ENCODE results near the gene RNF10. TPM values are rescaled to one million over a fixed set of nuclear protein-coding genes. Genes with fewer than 3 reads are reported as not detected.

Gene RNF10
- total RNA-seq, 4 donors from 2014 or later: 220 to 375 (median 305) TPM

DNA sequence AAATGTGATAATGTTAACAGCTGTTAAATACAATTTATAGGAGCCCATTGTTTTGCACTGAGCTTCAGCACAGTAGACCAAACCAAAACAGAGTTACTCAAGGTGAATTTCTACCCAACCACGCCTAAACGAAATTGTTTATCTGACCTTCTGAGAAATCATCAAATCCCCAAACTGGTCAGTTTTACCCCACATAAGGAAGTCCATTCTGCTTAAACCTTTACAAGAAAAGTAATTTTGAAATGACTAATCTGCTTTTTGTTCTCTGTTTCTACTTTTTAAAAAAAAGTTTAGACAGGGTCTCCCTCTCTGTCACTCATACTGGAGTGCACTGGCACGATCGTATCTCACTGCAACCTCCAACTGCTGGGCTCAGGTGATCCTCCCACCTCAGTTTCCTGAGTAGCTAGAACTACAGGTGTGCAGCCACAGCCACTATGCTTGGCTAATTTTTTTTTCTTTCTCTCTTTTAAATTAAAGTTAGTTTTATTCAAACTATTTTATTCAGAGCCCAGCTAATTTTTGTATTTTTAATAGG, 1.4 kb upstream of the RNF10 start:
- H3K4me3 ChIP-seq: no peak overlapping the region
- no peak for DNase-seq
- no peaks in the 10 kb centered on the region for H3K9me3 ChIP-seq
- no peaks in the 10 kb centered on the region for H3K27me3 ChIP-seq
- H3K27ac ChIP-seq: no peak overlapping the region
- peaks cover 0 to 31% (median 11%) of the 10 kb centered on the region in 4 donors for H3K4me1 ChIP-seq
- H3K36me3 ChIP-seq: no peaks in the 10 kb centered on the region
- TF ChIP-seq, protein P1, sequence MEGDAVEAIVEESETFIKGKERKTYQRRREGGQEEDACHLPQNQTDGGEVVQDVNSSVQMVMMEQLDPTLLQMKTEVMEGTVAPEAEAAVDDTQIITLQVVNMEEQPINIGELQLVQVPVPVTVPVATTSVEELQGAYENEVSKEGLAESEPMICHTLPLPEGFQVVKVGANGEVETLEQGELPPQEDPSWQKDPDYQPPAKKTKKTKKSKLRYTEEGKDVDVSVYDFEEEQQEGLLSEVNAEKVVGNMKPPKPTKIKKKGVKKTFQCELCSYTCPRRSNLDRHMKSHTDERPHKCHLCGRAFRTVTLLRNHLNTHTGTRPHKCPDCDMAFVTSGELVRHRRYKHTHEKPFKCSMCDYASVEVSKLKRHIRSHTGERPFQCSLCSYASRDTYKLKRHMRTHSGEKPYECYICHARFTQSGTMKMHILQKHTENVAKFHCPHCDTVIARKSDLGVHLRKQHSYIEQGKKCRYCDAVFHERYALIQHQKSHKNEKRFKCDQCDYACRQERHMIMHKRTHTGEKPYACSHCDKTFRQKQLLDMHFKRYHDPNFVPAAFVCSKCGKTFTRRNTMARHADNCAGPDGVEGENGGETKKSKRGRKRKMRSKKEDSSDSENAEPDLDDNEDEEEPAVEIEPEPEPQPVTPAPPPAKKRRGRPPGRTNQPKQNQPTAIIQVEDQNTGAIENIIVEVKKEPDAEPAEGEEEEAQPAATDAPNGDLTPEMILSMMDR (IDR thresholded peaks at IDR 0.05): no peak
- no peak for TF ChIP-seq POLR2A (IDR thresholded peaks at IDR 0.05)

DNA sequence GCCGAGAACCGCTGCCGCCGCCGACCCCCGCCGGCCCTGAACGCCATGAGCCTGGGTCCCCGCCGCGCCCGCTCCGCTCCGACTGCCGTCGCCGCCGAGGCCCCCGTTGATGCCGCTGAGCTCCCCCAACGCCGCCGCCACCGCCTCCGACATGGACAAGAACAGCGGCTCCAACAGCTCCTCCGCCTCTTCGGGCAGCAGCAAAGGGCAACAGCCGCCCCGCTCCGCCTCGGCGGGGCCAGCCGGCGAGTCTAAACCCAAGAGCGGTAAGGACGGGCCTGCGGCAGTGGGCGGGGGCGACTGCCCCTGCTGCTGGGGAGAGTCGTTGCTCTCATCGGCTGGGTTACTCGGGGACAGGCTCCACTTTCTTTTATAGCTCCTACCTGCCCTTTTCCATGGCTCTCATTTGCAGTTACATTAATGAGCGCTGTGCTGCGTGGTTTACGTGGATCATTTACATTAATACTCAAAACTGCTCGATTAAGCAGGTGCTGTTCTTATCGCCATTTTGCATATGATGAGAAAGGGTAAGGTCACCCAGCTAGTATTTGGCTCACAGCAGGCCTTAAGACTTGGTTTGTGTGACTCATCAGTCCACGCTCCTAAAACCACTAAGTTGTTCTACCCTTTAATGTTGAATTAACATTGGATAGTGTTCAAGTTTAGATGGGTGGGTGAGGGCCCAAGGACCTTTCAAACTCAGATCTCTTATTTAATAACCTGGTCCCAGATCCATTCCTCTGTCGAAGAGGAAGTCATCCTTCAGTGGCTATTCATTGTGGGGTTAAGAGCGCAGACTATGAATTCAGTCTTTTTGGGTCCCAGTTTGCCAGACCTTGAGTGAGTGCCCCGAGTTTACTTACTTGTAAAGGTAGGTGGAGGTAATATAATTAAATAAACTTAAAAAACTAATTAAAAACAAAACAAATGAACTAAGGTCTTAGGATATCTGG, 823 bp downstream of the RNF10 start:
- TF ChIP-seq, protein P1 (IDR thresholded peaks at IDR 0.05): peak in 1 of 6 experiments; percentile 16
- TF ChIP-seq POLR2A (IDR thresholded peaks at IDR 0.05): peak in 1 of 2 donors; percentile 7
- DNase-seq: peak; percentile 41 to 73 (median 65)

DNA sequence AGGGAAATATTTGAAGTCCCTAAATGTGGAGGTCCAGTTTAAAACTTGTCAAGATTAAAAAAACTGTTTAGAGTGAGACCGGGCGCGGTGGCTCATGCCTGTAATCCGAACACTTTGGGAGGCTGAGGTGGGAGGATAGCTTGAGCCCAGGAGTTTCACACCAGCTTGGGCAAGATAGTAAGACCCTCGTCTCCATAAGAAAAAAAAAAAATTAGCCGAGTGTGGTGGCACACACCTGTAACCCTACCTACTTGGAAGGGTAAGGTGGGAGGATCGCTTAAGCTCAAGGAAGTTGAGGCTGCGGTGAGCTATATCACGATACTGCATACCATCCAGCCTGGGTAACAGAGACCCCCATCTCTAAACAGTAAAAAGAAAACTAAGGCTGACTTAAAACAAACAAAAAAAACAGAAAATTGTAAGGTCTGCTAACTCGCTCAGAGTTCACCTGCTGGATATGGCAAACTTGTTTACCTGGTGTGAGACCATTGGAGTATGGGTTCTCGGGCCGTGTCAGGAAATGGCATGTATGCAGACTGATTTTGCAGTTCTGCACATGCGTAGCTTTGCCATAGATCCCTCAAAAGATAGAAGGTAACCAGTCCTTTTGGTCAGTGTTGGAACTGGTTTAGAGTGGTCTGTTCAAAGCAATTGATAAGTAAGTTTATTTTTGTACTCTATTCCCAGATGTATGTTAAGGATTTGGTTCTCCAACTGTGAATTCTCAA, 2.1 kb downstream of the RNF10 start:
- H3K36me3 ChIP-seq: no peaks in the 10 kb centered on the region
- DNase-seq: peak in 2 of 3 donors; percentile 50 to 67
- H3K9me3 ChIP-seq: no peaks in the 10 kb centered on the region
- H3K4me1 ChIP-seq: peaks cover 6 to 59% (median 19%) of the 10 kb centered on the region in 4 donors
- peak overlapping the region; percentile 81 to 96 (median 88) for H3K4me3 ChIP-seq
- no peak for TF ChIP-seq POLR2A (IDR thresholded peaks at IDR 0.05)
- TF ChIP-seq, protein P1 (IDR thresholded peaks at IDR 0.05): no peak
- no peaks in the 10 kb centered on the region for H3K27me3 ChIP-seq
- H3K27ac ChIP-seq: peak overlapping the region in 2 of 4 donors; percentile 96 to 98

More for the DNA sequence above, 823 bp downstream of the RNF10 start:
- Histone ChIP-seq H3K9me3 (no peaks in the 10 kb centered on the region), H3K27ac (peak overlapping the region; percentile 91 to 98 (median 94)), H3K27me3 (no peaks in the 10 kb centered on the region), H3K4me3 (peak overlapping the region; percentile 81 to 96 (median 88)), H3K4me1 (peaks cover 6 to 46% (median 19%) of the 10 kb centered on the region in 4 donors), H3K36me3 (no peaks in the 10 kb centered on the region)

DNA sequence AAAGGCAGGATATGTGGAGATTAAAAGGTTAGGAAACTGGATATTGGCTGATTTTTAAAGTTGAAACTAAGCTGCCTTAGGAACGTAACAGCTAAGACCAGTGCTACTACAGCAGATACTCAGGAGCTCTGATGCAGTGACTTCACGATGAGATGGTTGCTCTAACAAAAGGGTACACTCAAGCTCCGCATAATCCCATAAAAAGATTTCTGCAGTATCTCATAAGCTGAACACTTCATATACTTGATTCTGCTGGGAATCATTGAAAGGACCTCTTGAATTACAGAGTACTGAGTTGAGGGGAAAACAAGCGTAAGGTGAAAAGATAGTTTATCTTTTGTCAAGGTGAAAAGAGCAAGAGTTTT, 3.7 kb downstream of the RNF10 start:
- Histone ChIP-seq H3K4me1 (peaks cover 6 to 63% (median 19%) of the 10 kb centered on the region in 4 donors), H3K27ac (peak overlapping the region; percentile 37 to 74 (median 66)), H3K27me3 (no peaks in the 10 kb centered on the region), H3K36me3 (peaks cover 0 to 8% (median 0%) of the 10 kb centered on the region in 3 donors), H3K9me3 (no peaks in the 10 kb centered on the region), H3K4me3 (peak overlapping the region in 3 of 4 donors; percentile 11 to 96 (median 84))
- DNase-seq: no peak
- no peak for TF ChIP-seq POLR2A (IDR thresholded peaks at IDR 0.05)
- TF ChIP-seq, protein P1 (IDR thresholded peaks at IDR 0.05): no peak

All from Peyer's patch (tissue), 4 donors.